Activated CD8-positive, alpha-beta memory T cell treated with anti-CD3 and anti-CD28 coated beads for 48 hours (primary cell): Measurements from ENCODE around the gene XXYLT1.
A peak's percentile ranks its signal among the peaks of the same experiment; 100 is the strongest.

Experiments used
- DNase-seq, 3 experiments: peaks; one replicate each; pipeline ENCODE4 v3.0.0-alpha.2; 2020; ENCODE audit warnings: low read depth in 2 of 3, low spot score in 2 of 3

XXYLT1 gene

DNA sequence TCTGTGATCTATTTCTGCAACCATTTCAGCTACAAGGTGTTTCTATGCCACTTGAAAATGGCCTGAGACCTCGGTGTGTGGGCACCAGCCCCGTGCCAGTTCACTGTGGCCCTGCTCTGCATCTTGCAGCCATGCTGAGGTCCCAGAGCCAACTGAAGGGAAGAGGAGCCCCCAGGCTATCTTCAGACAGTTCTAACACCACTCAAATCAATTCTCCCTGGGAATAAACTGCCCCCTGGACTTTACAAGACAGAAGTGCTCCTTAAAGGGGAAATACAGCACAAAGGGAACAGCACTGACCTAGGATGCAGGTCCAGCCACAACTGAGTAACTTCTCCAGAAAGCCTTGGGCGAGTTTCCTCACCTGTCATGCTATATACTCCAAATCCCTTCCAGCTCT is 3.9 kb downstream of the XXYLT1 start:
- no peak for DNase-seq

DNA sequence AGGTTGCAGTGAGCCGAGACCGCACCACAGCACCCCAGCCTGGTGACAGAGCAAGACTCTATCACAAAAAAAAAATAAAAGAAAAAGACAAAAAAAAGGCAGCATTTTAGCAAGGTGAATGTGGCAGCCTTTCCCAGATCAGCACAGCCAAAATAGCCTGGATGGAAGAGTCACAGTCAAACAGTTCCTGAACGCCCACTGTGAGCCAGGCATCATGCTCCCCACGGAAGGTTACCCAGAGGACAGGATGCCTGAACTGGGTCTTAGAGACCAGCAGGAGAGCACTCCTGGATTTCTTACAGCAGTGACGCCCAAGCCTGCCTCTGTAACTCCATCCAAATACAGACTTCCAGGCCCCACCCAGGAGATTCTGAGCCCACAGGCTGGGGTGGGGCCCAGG is 4.5 kb downstream of the XXYLT1 start:
- no peak for DNase-seq

DNA sequence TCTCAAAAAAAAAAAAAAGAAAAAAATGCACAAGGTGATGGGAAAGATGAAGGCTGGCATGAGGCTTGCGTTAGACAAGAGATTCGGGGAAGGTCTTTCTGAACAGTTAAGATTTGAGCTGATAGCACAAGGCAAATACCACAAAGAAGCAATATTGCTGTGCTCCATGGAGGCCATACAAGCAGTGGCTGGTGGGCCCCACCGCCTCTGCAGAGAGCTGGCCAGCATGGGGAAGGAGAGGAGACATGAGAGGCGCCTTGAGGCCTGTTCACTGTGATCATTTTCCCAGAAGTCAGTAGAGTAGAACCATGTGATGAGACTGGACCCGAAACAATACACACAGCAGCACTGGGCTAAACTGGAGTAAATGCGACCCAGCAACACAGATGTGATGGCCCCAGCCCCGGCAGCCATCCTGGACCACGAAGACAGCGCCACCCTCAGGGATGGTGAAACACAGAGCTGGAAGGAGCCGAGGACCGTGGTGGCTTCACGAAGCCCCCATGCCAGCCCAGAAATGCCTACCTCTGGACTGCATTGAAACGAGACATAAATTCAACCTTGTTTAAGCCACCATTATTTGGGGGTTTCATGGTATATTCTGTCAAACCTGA is 5.5 kb downstream of the XXYLT1 start:
- no peak for DNase-seq

DNA sequence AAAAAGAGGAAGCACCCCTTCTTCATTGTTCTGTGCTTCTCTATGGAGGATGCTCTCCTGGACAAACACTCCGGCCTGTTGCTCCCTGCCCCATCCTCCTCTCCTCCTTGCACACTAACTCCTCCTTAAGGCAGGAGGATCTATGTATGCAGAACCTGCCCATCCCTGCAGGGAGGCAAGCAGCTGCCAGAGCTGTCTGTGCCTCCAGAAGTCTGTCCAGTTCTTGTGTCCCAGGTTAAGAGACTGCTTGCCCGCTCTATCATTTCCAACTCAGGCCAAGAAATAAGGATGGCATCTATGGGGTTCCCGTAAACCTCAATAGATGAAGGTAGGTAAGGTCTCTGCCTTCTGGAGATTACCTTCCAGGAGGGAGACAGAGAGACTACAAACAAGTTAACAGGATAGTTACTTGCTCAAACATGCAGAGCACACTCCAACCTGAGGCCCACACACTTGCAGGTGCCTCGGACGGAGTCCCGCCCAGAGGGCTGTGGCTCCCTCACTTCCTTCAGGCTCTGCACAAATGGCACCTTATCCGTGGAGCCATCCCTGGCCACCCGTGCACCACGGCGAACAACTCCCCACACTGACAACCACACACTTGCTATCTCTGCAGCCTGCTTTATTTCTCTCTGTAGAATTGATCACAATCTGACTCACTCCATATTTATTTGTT is 6.9 kb downstream of the XXYLT1 start:
- DNase-seq, result no peak

DNA sequence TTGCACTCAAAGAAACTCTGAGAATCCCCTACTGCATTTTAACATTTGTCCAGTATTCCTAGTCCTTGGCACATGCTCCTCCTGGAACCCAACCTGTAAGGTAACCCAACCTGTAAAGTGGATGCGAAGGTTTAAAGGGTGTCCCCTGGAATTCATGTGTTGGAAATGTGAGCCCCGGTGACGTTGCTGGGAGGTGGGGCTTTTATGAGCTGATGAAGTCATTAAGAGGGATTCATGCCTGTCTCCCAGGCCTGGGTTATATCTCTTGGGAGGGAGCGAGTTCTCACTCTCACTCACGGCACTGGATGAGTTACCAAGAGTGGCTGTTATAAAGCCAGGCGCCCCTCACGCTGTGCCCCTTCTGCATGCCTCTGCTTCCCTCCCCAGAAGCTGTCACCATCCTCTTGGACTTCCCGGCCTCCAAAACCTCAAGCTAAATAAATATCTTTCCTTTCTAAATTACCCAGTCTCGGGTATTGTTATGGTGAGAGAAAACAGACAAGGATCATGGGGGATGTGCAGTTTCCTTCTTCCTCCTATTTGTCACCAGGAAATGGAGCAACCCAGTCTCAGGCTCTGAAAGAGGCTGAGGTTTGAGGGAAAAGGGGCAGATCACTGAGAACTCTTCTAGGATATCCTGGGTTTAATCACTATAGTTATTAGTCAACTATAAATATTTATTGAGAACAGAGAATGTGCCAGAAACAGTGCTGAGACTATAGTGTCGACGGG is 7.6 kb downstream of the XXYLT1 start:
- DNase-seq, result no peak

DNA sequence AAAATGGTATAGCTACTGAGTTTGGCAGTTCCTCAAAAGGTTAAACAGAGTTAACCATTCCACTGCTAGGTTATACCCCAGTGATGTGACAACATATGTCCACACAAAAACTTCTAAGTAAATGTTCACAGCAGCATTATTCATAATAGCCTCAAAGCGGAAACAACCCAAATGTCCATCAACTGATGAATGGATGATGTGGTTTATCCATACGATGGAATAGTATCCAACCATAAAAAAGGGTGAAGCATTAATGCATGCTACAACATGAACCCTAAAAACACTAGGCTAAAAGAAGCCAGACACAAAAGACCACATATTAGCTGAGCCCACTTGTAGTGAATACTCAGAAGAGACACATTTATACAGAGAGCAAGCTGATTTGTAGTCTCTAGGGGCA is 9.0 kb downstream of the XXYLT1 start:
- no peak for DNase-seq

DNA sequence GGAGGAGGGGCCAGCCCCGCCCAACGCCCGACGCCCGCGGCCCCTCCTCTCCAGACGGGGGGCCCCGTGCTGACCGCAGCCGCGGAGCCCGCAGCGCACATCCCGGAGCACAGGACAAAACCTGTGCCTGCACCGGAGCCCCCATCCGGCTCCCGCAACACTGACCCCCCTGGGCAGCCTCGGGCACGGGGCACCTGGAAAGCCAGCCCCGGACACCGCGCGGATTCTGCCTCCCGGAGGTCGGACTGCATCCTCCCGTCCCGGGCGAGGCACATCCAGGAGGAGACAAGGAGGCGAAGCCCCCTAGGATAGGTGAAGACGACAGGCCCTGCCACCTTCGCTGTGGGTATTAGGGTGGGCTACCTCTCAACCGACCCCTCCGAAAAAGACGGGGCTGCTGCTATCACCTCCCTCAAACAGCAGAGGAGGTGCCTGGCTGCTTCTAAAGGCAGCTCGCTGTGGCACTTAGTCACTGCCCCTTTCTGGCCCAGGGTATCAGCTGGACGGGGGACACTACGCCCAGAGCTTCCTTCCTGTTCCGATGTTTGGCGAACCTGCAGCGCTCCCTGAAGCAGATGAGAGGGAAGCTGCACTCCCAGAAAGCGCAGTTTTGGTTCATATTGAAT is 10.6 kb downstream of the XXYLT1 start:
- DNase-seq, result no peak

DNA sequence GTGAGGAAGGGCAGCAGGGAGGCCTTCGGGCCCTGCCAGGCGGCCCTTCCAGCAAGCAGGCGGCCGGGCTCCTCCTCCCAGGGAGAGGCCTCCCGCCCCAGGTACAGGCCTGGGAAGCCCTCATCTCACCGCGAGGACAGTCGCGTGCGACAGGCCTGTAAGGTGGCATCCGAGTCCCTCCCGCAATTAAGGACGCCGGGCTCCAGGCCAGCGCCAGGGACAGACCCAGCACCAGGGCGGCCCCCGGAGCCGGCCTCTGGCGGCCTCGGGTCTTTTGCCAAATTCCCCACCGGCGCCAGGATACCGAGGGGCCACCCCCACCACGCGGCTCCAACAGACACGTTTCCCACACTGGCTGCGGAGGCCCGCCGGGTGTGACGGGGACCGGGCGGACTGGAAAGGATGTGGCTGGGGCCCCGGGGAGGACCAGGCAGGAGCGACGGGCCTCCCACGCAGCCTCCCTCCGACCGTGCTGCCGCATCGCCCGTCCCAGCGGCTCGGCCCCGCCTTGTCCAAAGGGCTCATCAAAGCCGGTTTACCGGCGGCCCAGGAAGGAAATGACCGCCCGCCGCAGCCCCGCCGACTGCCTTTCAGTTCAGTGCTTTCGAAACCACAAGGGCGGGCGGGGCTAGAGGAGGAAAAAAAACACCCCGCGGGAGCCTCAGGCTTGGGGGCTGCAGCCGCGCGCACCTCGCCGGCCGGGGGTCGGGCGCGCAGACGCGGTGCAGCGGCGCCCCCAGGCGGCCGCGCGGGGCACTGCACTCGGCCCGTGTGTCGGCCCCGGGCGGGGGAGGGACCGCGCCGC is 11.3 kb downstream of the XXYLT1 start:
- DNase-seq, result peak; percentile 82 to 90 (median 85)

DNA sequence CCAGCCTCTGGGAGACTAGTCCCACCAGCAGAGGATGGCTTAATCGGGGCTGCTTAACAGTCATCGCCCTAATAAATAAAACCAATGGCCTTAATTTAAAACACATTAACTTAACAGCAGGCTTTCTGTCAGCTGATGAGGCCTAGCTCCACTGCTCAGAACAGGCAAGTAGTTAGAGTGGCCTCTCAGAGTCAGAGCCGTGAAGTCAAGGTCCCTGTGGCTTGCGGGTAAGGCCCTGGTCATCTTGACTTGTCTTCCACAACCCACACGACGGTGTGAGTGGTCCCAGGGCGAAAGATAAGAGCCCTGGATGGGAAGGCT is 11.8 kb downstream of the XXYLT1 start:
- no peak for DNase-seq

DNA sequence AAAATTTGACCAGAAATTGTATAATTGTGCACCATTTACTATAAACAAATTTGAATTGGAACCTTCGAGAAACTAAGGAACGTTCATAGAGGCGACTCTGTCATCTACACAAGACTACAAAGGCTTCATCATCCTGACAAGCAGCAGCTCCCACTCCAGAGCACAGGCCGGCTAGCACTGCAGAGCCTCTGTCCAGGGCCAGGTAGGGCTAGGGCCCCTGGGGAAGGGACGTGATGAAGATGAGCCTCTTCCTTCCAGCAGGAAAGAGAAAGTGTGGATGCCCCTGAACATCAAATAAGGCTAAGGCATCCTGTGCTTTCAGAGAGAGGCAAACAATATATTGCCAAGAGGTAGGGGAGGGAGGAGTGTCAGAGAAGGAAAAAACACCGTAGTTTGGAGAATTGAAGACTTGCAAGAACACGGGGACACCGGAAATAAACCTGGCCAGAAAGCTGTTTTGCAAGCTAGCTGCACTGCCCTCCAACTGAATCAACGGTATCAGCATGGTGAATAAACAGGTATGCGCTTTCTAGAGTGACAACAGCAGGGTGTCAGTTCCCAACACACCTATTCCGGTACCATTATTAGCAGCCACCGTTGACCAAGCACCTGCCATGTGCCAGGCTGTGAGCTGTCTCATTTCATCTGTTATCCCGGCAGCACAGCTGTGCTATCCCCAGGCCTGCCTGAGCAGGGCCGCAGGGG is 12.4 kb downstream of the XXYLT1 start:
- DNase-seq, result no peak

DNA sequence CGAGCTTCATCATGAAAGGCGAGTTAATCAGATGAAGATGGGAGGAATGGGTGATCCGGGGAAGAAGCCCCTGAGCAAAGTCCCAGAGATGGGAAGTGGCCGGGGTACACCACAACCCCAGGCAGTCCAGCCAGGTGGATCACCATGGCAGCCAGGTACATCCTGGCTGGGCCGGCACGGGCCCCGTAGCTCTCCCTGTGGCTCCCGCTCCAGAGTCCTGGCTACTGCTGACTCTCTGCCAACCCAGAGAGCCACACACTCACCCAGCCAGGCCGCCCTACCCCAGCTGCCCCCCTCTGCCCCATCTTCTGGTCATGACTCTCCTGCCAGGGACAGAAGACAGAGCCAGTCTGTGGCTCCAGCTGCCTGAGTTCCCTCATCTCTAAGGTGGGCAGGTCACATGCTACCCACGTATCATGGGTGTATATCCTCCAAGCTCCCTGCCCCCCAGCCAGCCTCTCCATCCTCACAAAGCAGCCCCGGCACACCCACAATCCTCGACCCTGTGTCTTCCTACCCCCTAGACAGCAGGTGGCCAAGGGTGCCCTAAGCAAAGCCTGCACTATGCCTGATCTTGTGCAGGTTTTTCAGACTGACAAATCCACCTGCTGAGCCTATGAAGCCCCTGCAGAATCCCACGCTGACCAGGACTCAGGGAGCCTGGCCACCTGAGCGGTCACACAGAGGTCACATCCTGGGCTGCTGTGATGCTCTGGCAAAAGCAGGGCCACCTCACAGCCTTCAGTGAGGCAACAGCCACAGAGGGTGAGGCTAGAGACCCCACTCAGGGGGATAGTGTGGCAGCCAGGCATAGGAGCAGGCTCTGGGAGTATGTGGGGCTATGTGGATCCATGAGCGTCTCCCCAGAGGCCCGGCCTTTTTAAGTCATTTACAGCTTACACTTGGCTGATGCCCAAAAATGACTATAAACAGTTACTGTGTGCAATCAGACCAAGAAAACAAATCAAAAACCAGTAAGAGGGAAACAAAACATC is 13.2 kb downstream of the XXYLT1 start:
- no peak for DNase-seq

DNA sequence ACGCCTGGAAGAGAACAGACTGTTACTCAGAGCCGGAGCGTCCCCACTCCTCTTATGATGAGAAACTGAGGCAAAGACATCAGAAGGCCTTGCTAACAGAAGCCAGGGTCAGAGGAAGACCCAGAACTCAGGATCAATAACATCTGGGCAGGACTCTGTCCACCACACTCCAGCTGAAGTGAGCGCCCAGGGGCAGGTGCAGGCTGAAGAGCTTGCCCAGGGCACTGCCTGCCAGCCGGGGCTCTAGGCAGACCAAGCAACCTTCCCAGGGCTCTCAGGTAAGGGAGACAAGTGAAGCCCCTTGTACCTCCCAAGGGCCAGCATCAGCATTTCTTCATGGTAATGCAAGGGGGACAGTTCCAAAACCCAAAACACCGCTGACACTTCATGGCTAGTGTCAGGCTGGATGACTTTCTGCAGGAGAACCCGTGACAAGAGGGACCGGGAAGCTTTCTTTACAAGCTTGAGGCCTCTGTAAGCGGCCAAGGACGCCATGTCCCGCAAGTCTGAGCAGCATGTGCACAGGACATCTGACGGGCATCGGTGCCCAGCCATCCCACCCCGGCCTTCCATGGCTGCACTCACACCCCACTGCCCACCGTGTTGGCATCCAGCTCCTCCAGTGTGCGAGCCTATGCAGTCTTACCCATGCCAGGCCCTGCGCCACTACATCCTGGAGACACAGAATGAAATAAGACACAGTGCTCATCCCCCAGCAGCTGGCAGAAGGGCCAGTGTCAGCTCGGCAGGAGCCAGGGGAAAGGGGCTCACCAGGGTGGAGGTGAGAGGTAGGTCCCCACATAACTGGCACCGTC is 14.1 kb downstream of the XXYLT1 start:
- DNase-seq, result no peak

DNA sequence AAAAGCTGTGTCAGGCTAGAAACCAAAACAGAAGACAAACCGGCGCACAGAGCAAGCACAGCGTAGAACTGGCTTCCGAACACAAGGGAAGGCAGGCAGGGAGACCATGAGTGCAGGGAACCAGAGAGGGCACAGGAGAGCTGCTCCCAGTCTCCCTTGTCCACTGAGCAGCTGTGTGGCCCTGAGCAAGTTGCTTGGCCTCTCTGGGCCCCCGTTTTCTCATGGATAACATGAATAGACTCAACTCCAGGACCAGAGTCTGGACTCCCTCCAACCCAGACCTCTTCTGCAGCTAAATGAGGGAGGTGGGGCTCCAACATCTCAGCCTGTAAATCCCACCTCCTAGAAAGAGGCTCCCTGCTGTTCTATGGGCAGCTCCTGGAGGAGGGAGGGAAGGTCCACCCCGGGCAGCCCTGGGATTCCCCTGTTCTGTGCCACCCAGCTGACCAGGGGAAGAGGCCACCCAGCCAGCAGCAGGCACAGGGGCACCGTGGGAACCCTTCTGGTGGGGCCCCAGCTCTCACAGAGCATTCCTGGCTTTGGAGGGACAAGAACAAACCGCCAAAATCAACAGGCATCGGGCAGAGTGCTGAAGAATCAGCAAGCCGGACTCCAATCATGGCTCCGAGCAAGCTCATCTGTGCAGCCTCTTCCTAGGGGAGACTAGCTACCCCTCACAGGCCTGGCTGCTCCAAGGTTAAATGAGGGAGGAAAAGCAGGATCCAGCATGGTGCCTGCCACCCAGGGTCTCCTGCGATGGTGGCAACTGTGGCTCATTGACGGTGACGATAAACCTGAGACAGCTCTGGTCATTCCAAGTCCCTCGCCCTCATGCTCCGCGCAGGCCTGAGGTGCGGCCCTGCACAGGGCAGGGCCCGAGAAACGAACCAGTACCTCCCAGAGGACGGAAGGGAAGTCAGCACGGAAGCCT is 15.1 kb downstream of the XXYLT1 start:
- DNase-seq, result no peak

DNA sequence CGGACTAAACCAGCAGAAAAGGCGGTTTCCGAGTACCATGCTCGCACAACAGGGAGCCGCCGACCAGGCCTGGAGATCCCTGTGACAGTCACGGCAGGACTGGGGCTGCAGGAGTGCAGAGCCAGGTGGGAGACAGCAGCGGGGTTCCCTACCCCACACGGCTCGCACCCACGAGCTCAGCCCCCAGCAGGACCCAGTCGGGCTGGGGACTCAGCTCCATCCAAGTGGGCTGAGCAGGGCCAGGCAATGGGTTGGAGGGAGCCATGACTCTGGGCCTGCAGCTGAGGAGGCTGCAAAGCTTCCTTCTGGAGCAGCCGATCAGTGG is 15.8 kb downstream of the XXYLT1 start:
- no peak for DNase-seq

DNA sequence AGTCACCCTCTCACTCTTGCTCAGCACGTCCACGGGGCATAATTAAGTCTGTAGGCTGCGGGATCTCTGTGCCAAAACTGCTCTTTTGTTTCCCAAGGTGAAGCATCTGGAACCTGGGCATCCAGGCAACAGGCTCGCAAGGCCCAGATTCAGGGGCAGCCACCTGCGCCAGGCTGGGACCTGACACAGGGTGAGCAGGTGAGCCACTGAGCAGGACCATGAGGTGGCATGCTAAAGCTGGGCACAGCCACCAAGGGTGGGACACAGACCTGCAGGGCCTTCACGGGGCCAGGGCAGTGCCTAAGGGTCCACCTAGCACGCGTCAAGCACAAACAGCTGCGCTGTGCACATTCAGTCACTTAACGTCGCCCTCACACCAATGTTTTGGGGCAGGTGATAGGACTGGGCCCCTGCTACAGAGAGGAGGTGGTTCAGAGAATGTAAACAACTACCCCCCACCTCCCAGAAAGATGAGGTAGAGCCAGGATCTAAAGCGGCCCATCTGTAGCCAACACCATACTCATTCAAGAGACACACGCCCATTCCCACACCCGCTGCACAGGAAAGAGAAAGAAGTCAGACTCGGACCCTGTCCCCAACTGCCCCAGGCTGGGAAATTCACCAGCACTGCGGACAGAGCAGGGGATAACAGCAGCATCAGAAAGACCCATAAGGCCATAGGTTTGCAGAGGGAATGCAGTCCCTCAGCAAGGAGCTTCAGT is 16.3 kb downstream of the XXYLT1 start:
- DNase-seq, result no peak

DNA sequence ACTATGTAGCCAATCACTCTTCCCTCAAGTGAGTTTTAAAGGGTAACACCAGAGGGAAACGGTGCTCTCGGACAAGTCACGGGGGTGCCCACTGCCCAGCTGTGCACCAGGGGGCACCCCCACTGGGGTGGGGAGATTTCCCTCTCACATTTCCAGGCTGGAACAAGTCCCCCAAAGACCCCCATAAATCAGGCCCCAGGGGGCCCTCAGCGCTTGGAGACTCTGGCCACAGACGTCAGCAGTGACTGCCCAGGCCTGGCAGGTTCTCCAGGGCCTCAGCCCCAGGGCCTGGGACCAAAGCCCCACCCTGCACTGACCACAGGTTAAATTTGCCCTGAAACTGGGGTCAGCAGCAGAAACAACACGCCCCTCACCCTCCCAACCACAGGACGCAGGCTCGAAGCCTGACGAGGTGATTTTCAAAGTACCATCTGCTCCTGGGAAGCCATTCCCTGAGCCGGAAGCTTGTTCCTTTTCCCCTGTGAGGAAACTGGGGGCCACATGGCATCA is 17.0 kb downstream of the XXYLT1 start:
- no peak for DNase-seq
